GM12892 (cell line): ENCODE data around the gene POLR1D.

Experiments
- POLR2A ChIP-seq: IDR thresholded peaks from 2 replicates; pipeline ENCODE4 v1.6.1; 2011; ENCODE audit warnings: low read depth, low read length, control low read depth
- POLR2AphosphoS5 ChIP-seq: IDR thresholded peaks from 2 replicates; pipeline ENCODE4 v1.6.1; 2011; ENCODE audit warnings: low read depth, low read length, control low read depth
- TAF1 ChIP-seq: IDR thresholded peaks from 2 replicates; pipeline ENCODE4 v1.6.1; 2011; ENCODE audit warnings: low read depth, mild to moderate bottlenecking, control low read depth, low read length, borderline replicate concordance

DNA sequence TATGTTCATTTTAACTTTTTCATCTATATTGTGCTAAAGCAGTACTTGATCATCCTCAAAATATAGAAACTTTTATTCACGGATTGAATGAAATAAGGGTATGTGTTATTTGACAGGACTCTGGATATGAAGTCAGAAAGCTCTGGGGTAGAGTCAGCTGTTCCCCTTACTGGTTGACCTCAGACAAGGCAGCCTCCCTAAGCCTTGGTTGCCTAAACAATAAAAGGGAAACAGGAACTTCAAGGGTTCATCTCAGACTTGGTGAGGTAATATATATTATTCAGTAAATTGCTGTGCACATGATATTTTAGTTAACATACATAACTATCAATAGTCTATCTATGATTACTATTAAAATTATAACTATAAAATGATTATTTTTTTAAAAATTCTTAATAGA is 13.6 kb downstream of the POLR1D start:
- TF ChIP-seq POLR2A: no peak
- TF ChIP-seq POLR2AphosphoS5: no peak
- TF ChIP-seq TAF1: no peak
